ENCODE measurements around the gene KRT35. TPM values are rescaled to one million over a fixed set of nuclear protein-coding genes. Genes with fewer than 3 reads are reported as not detected.

KRT35 gene
- total RNA-seq, 1 donor from 2014 or later, result not detected

GRCh38 chr17:41492771-41493170 lies 11.8 kb upstream of the KRT35 start:
- TF ChIP-seq CTCF (IDR thresholded peaks at IDR 0.05), result no peak
- POLR2A ChIA-PET, result no interaction called here
- H3K4me1 Mint-ChIP-seq, result no peaks in the 10 kb centered on the region
- H3K36me3 Mint-ChIP-seq (ENCODE audit: low read depth), result no peaks in the 10 kb centered on the region
- intact Hi-C loops (cut with micrococcal nuclease), result no loop called here
- ATAC-seq (ENCODE audit: low read depth) (no peak), DNase-seq (no peak)
- no peaks in the 10 kb centered on the region for H3K9me3 Mint-ChIP-seq
- CTCF ChIA-PET, result no interaction called here
- no peak overlapping the region for H3K4me3 Mint-ChIP-seq
- H3K27ac Mint-ChIP-seq, result no peak overlapping the region
- peaks cover 11% of the 10 kb centered on the region for H3K27me3 Mint-ChIP-seq

GRCh38 chr17:41492351-41492750 lies 11.4 kb upstream of the KRT35 start:
- Mint-ChIP-seq H3K4me3 (no peak overlapping the region), H3K4me1 (no peaks in the 10 kb centered on the region), H3K27ac (no peak overlapping the region), H3K9me3 (no peaks in the 10 kb centered on the region), H3K27me3 (peaks cover 13% of the 10 kb centered on the region), H3K36me3 (ENCODE audit: low read depth) (no peaks in the 10 kb centered on the region)
- no peak for TF ChIP-seq CTCF (IDR thresholded peaks at IDR 0.05)
- intact Hi-C loops (cut with micrococcal nuclease), result no loop called here
- DNase-seq (no peak), ATAC-seq (ENCODE audit: low read depth) (no peak)
- ChIA-PET POLR2A (no interaction called here), CTCF (no interaction called here)

- ATAC-seq (ENCODE audit: low read depth) (no peak), DNase-seq (no peak)
- Mint-ChIP-seq H3K27ac (no peak overlapping the region), H3K27me3 (peaks cover 14% of the 10 kb centered on the region), H3K4me3 (no peak overlapping the region), H3K36me3 (ENCODE audit: low read depth) (no peaks in the 10 kb centered on the region), H3K4me1 (no peaks in the 10 kb centered on the region), H3K9me3 (no peaks in the 10 kb centered on the region)
- intact Hi-C loops (cut with micrococcal nuclease), result no loop called here
- POLR2A ChIA-PET, result no interaction called here
- TF ChIP-seq CTCF (IDR thresholded peaks at IDR 0.05), result no peak
- CTCF ChIA-PET, result no interaction called here
Measured at GRCh38 chr17:41491476-41491875, 10.5 kb upstream of the KRT35 start.

GRCh38 chr17:41490000-41490990 lies 9.3 kb upstream of the KRT35 start:
- TF ChIP-seq CTCF (IDR thresholded peaks at IDR 0.05), result no peak
- Mint-ChIP-seq H3K27me3 (peaks cover 19% of the 10 kb centered on the region), H3K36me3 (ENCODE audit: low read depth) (no peaks in the 10 kb centered on the region), H3K4me1 (no peaks in the 10 kb centered on the region), H3K4me3 (no peak overlapping the region), H3K9me3 (no peaks in the 10 kb centered on the region), H3K27ac (no peak overlapping the region)
- intact Hi-C loops (cut with micrococcal nuclease), result no loop called here
- ATAC-seq (ENCODE audit: low read depth), result no peak
- ChIA-PET POLR2A (no interaction called here), CTCF (interaction anchor here (0.6 kb wide), 1 partner anchor 90 kb away, joined by 3 read pairs; no protein-coding TSS in a partner anchor)
- DNase-seq, result no peak

GRCh38 chr17:41489531-41489930 lies 8.6 kb upstream of the KRT35 start, which contains the start of gene KRT36:
Gene KRT36, minus strand, starts transcription at chr17:41489910. Its CDS starts 46 bp downstream, at chr17:41489864.
- peaks cover 16% of the 10 kb centered on the region for H3K27me3 Mint-ChIP-seq
- ATAC-seq (ENCODE audit: low read depth) (no peak), DNase-seq (no peak)
- no peaks in the 10 kb centered on the region for H3K4me1 Mint-ChIP-seq
- ChIA-PET POLR2A (no interaction called here), CTCF (interaction anchor here (0.6 kb wide), 1 partner anchor 89 kb away, joined by 3 read pairs; no protein-coding TSS in a partner anchor)
- no peak for TF ChIP-seq CTCF (IDR thresholded peaks at IDR 0.05)
- H3K27ac Mint-ChIP-seq, result no peak within 1 kb of the TSS
- no peaks in the 10 kb centered on the region for H3K36me3 Mint-ChIP-seq (ENCODE audit: low read depth)
- intact Hi-C loops (cut with micrococcal nuclease), result no loop called here
- no peaks in the 10 kb centered on the region for H3K9me3 Mint-ChIP-seq
- H3K4me3 Mint-ChIP-seq, result no peak within 1 kb of the TSS
